ENCODE results near the gene SCUBE1. TPM values are rescaled to one million over a fixed set of nuclear protein-coding genes. Genes with fewer than 3 reads are reported as not detected.

The SCUBE1 gene
- total and polyA plus RNA-seq, 11 donors, result 0.04 to 0.40 (median 0.24) TPM; not detected in 1

DNA sequence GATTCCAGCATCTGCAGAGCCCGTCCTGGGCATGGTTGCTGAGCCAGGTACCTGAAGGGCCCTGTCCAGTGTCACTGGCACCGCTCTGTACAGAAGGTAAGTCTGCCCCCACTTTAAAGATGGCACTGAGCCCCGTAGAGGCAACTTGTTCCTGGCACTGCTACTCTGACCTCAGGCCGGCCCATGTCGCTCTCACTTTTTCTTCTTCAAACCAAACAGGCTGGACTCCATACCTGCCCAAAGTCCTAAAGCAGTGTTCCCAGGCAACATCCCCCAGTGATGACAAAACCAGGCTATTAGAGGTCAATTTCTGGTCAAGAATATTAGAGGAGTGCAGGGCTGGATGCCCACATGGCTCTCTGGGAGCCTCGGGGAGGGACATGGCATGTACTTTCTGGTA is 109.6 kb downstream of the SCUBE1 start:
- no peaks in the 10 kb centered on the region for H3K9me3 ChIP-seq
- 61 to 71% (median 65%) methylated on average over 5 to 6 of the region's 6 CpGs for WGBS, 4 donors
- H3K27me3 ChIP-seq, result peaks cover 0 to 10% (median 0%) of the 10 kb centered on the region in 9 donors
- H3K36me3 ChIP-seq, result no peaks in the 10 kb centered on the region
- peaks cover 0 to 37% (median 9%) of the 10 kb centered on the region in 12 donors for H3K4me1 ChIP-seq
- DNase-seq (no peak), ATAC-seq (no peak)
- intact Hi-C loops (cut with DNase I), result loop anchor here in 7 of 10 donors (5.0 to 10.0 kb wide), 6 partner anchors 39 to 591 kb away; partner anchors contain the start of gene SCUBE1 (in 2 of the 7)
- no peak for TF ChIP-seq POLR2A (IDR thresholded peaks at IDR 0.05)
- TF ChIP-seq, protein P1, sequence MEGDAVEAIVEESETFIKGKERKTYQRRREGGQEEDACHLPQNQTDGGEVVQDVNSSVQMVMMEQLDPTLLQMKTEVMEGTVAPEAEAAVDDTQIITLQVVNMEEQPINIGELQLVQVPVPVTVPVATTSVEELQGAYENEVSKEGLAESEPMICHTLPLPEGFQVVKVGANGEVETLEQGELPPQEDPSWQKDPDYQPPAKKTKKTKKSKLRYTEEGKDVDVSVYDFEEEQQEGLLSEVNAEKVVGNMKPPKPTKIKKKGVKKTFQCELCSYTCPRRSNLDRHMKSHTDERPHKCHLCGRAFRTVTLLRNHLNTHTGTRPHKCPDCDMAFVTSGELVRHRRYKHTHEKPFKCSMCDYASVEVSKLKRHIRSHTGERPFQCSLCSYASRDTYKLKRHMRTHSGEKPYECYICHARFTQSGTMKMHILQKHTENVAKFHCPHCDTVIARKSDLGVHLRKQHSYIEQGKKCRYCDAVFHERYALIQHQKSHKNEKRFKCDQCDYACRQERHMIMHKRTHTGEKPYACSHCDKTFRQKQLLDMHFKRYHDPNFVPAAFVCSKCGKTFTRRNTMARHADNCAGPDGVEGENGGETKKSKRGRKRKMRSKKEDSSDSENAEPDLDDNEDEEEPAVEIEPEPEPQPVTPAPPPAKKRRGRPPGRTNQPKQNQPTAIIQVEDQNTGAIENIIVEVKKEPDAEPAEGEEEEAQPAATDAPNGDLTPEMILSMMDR (IDR thresholded peaks at IDR 0.05), result no peak
- no peak overlapping the region for H3K27ac ChIP-seq
- no peak overlapping the region for H3K4me3 ChIP-seq

- ATAC-seq, result no peak
- DNase-seq, result no peak
- Histone ChIP-seq H3K9me3 (no peaks in the 10 kb centered on the region), H3K36me3 (no peaks in the 10 kb centered on the region), H3K27ac (no peak overlapping the region), H3K4me1 (peaks cover 0 to 26% (median 6%) of the 10 kb centered on the region in 12 donors), H3K27me3 (peaks cover 0 to 10% (median 0%) of the 10 kb centered on the region in 9 donors), H3K4me3 (no peak overlapping the region)
- WGBS, 4 donors, result 87 to 97% (median 92%) methylated on average over 8 of the region's 8 CpGs
- intact Hi-C loops (cut with DNase I), result loop anchor here in 7 of 10 donors (5.0 to 10.0 kb wide), 6 partner anchors 40 to 592 kb away; partner anchors contain the start of gene SCUBE1 (in 2 of the 7)
- TF ChIP-seq, protein P1 (IDR thresholded peaks at IDR 0.05), result no peak
- no peak for TF ChIP-seq POLR2A (IDR thresholded peaks at IDR 0.05)
Observed at GRCh38 chr22:43232445-43232844, 110.7 kb downstream of the SCUBE1 start.

DNA sequence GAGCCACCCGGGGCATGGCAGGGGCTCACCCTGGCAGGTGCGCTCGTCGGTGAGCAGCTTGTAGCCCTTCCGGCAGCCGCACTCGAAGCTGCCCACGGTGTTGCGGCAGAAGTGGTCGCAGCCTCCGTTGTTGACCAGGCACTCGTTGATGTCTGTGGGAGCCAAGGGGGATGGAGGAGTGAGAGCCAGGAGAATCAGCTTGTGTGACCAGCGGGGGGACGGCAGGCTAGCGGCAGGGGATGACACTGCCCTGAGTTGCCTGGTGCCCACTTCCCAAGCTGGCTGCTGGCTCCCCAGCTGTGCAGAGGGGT is 111.5 kb downstream of the SCUBE1 start:
- WGBS, 4 donors, result 64 to 76% (median 72%) methylated on average over 12 to 15 of the region's 15 CpGs
- intact Hi-C loops (cut with DNase I), result loop anchor here (1.0 to 10.0 kb wide), 11 partner anchors 41 to 593 kb away; partner anchors contain the start of gene SCUBE1 (in 2 of the 10)

GRCh38 chr22:43230971-43231723 is 112.0 kb downstream of the SCUBE1 start:
- no peaks in the 10 kb centered on the region for H3K9me3 ChIP-seq
- peaks cover 0 to 10% (median 0%) of the 10 kb centered on the region in 9 donors for H3K27me3 ChIP-seq
- peak; percentile 43 to 78 (median 50) for DNase-seq
- WGBS, 4 donors, result 13 to 19% (median 15%) methylated on average over 18 to 23 of the region's 23 CpGs
- TF ChIP-seq POLR2A (IDR thresholded peaks at IDR 0.05), result no peak
- TF ChIP-seq, protein P1 (IDR thresholded peaks at IDR 0.05), result peak; percentile 80 to 95 (median 90)
- peak in 3 of 4 donors; percentile 18 to 39 (median 29) for ATAC-seq
- no peak overlapping the region for H3K27ac ChIP-seq
- intact Hi-C loops (cut with DNase I), result loop anchor here (1.0 to 10.0 kb wide), 11 partner anchors 41 to 594 kb away; partner anchors contain the start of gene SCUBE1 (in 2 of the 10)
- H3K4me1 ChIP-seq, result peaks cover 0 to 13% (median 1%) of the 10 kb centered on the region in 12 donors
- H3K36me3 ChIP-seq, result no peaks in the 10 kb centered on the region
- H3K4me3 ChIP-seq, result no peak overlapping the region

More for the DNA sequence above, 111.5 kb downstream of the SCUBE1 start:
- DNase-seq, result no peak
- ATAC-seq, result no peak
- Histone ChIP-seq H3K36me3 (no peaks in the 10 kb centered on the region), H3K4me3 (no peak overlapping the region), H3K27ac (no peak overlapping the region), H3K4me1 (peaks cover 0 to 19% (median 2%) of the 10 kb centered on the region in 12 donors), H3K27me3 (peaks cover 0 to 10% (median 0%) of the 10 kb centered on the region in 9 donors), H3K9me3 (no peaks in the 10 kb centered on the region)
- TF ChIP-seq, protein P1 (IDR thresholded peaks at IDR 0.05), result no peak
- no peak for TF ChIP-seq POLR2A (IDR thresholded peaks at IDR 0.05)
